Activated CD4-positive, alpha-beta T cell treated with anti-CD3 and anti-CD28 coated beads for 1 hour (primary cell): Measurements from ENCODE around the gene CNN2.

Source experiments
- DNase-seq: peaks from one replicate; pipeline ENCODE4 v3.0.0-alpha.2; 2020

The CNN2 gene

GRCh38 chr19:996051-996838 lies 30.2 kb upstream of the CNN2 start:
- DNase-seq: peak; percentile 51

- DNase-seq: no peak
Measured at GRCh38 chr19:998064-998463, 28.3 kb upstream of the CNN2 start.

DNA sequence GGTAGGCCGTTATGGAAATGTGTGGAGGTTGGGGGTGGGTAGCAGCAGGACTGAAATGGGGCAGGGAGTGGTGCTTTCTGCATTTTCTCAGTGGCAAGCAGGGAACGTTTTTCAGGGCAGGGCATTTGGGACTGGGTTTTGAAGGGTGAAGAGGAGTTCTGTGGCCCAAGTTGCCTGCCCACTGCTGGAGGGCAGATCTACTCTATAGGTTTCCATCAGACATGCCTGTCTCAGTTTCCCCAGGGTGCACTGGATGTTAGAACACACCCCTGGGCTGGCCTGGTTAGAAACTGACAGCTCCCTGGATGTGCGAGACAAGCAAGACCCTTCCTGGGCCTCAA lies 27.1 kb upstream of the CNN2 start:
- DNase-seq: no peak

DNA sequence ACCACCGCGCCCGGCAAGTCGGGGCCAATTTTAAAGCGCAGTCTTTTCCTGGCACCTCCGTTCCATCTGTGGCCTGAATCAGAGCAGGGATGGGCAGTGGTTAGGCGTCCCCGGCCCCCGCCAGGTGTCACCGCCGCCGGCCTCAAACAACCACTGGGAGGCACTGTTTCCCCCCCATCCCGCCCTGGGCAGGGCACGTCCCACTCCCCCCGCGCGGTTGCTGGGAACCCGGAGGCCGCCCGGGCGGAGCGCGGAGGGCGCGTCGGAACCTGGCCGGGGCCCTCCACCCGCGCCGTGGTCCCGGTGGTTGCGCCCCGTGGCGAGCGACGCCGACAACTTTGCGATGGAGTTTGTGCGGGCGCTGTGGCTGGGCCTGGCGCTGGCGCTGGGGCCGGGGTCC lies 26.3 kb upstream of the CNN2 start, which contains the start of gene GRIN3B:
TSS of gene GRIN3B (plus strand) at position 325 of the 400 bp plus-strand sequence. CDS start at position 344, 19 bp downstream.
- peak; percentile 37 for DNase-seq

DNA sequence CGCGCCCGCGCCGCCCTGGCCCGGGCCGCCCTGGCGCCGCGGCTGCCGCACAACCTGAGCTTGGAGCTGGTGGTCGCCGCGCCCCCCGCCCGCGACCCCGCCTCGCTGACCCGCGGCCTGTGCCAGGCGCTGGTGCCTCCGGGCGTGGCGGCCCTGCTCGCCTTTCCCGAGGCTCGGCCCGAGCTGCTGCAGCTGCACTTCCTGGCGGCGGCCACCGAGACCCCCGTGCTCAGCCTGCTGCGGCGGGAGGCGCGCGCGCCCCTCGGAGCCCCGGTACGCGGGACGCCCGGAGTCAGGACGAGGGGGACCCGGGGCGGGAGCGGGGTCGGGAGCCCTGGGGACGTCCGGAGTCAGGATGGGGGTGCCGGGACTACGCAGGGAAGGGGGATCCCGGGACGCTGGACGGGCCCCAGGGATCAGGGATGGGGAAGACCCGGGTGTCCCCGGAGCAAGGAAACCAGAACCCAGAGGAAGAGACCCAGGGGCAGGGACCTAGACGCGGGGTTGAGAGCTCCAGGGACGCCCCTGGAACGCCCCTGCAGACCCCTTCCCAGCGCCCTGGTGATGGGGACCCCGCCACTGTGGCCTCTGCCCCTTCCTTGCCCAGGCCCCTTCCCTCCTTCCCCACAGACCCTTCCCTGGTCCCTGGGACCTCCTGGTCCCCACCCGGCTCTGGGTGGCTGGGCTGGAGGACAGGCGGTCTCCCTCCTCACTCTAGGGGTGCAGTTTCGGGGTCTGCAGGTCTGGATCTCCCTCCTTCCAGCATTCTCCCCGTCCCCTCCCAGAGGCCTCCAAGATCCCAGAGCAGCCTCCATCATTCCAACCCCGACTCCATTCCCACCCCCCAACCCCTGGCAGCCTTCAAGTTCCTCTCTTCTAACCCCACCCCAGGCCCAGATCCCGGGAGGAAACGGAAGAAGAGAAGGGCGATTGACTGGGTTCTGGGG lies 25.5 kb upstream of the CNN2 start:
- DNase-seq: no peak

GRCh38 chr19:1001538-1002166 lies 24.8 kb upstream of the CNN2 start:
- peak; percentile 60 for DNase-seq

GRCh38 chr19:1002600-1002999 lies 23.8 kb upstream of the CNN2 start:
- DNase-seq: no peak

GRCh38 chr19:1003283-1003682 lies 23.1 kb upstream of the CNN2 start:
- DNase-seq: no peak

DNA sequence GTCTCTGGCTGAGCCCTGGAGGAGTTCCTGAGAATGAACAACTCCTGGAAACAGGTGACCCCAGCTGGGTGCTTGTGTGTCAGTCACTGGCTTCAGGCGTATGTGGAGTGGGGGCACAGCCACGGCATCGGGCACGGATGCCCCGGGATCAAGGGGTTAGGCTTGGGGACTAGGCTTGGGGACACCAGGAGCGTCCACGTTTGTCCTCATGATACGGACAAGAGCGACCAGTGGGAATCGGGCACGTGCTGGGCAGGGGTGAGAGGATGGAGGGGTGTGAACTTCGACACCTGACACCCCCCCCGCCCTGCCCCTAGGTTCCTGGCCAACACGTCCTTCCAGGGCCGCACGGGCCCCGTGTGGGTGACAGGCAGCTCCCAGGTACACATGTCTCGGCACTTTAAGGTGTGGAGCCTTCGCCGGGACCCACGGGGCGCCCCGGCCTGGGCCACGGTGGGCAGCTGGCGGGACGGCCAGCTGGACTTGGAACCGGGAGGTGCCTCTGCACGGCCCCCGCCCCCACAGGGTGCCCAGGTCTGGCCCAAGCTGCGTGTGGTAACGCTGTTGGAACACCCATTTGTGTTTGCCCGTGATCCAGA lies 22.1 kb upstream of the CNN2 start:
- DNase-seq: no peak

DNA sequence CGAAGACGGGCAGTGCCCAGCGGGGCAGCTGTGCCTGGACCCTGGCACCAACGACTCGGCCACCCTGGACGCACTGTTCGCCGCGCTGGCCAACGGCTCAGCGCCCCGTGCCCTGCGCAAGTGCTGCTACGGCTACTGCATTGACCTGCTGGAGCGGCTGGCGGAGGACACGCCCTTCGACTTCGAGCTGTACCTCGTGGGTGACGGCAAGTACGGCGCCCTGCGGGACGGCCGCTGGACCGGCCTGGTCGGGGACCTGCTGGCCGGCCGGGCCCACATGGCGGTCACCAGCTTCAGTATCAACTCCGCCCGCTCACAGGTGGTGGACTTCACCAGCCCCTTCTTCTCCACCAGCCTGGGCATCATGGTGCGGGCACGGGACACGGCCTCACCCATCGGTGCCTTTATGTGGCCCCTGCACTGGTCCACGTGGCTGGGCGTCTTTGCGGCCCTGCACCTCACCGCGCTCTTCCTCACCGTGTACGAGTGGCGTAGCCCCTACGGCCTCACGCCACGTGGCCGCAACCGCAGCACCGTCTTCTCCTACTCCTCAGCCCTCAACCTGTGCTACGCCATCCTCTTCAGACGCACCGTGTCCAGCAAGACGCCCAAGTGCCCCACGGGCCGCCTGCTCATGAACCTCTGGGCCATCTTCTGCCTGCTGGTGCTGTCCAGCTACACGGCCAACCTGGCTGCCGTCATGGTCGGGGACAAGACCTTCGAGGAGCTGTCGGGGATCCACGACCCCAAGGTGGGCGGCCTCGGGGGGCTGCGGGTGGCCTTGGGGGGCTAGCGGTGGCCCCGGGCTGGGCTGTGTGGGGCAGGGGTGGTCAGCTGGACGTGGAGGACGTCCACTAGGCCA lies 21.4 kb upstream of the CNN2 start:
- no peak for DNase-seq

DNA sequence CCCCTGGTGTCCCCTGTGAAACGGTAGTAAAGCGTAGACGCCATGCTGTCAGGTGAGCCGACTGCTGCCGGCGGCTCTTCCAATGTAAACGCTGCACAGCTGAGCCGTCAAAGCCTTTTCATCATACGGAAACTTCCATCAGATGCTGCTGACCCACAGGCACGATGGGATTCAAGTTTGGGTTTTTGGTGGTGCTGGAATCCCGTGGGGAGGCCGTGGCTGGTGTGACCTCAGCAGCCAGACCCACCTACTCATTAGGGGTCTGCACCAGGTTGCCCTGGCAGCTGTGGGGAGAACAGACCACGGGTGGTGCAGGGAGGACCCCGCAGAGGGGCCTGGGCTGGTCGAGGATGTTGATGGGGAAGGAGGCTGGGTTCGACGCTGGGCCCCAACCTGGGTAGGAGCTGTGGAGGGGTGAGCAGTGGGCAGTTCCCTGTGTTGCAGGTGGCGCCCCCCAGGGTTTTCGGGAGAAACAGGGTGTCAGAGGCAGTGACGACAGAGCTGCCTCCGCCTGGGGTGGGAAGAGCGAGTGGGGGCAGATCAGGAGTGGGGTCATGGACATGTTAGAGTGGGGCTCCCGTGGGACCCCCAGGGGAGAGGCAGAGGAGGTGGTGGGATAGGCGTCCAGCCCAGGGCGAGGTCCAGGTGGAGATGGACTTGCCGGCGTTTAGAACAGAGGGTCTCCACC lies 19.6 kb upstream of the CNN2 start:
- DNase-seq: no peak

DNA sequence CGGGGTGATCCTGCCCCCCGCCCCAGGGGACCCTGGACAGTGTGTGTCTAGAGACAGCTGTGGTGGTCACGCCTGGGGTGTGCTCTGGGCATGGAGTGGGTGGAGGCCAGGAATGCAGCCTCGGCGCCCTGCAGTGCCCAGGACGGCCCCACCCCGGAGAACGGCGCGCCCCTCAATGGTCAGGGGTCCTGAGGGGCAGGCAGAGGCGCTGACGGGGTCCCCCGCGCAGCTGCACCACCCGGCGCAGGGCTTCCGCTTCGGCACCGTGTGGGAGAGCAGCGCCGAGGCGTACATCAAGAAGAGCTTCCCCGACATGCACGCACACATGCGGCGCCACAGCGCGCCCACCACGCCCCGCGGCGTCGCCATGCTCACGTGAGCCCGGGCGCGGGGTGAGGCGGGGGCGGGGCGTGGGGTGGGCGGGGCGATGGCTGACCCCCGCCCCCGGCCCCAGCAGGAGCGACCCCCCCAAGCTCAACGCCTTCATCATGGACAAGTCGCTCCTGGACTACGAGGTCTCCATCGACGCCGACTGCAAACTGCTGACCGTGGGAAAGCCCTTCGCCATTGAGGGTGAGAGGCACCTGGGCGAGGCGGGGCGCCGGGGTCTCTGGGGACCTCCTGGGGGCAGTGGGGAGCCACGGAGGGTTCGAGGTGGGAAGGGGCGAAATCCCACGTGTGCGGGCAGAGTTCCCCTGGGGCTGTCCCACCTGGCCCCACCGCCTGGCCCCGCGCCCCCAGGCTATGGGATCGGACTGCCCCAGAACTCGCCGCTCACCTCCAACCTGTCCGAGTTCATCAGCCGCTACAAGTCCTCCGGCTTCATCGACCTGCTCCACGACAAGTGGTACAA lies 18.8 kb upstream of the CNN2 start:
- DNase-seq: no peak

GRCh38 chr19:1008268-1009040 lies 18.0 kb upstream of the CNN2 start:
- DNase-seq: no peak

- DNase-seq: no peak
Measured at GRCh38 chr19:1009041-1009980, 17.1 kb upstream of the CNN2 start.

- no peak for DNase-seq
Measured at GRCh38 chr19:1009981-1010538, 16.3 kb upstream of the CNN2 start.

- no peak for DNase-seq
Measured at GRCh38 chr19:1010586-1011510, 15.6 kb upstream of the CNN2 start.

- DNase-seq: no peak
Measured at GRCh38 chr19:1011831-1012333, 14.5 kb upstream of the CNN2 start.
